H1 (cell line): ENCODE measurements around the gene IL5. TPM values are rescaled to one million over a fixed set of nuclear protein-coding genes. Genes with fewer than 3 reads are reported as not detected.

ENCODE experiments used
- CTCF ChIA-PET: fragments of 300-600 bp; sonication (Branson Sonifier 250); formaldehyde crosslinking; loops from one replicate; lab custom pipeline; 2021; ENCODE audit not compliant: partially characterized antibody; lab: Charles Lee
- POLR2A ChIA-PET: fragments of 300-600 bp; sonication (Branson Sonifier 250); formaldehyde crosslinking; loops from one replicate; lab custom pipeline; 2021; ENCODE audit warnings: inconsistent platforms; ENCODE audit not compliant: partially characterized antibody; lab: Charles Lee
- DNase-seq, 2 experiments: peaks; one replicate each; pipeline versions ENCODE4 v3.0.0 to v3.0.0-alpha.2; 2010 to 2022; ENCODE audit warnings: low spot score in 2 of 2, low read depth in 1 of 2, mixed read lengths in 1 of 2
- FAIRE-seq: peaks from 2 replicates; lab custom pipeline; 2011; peaks lifted over from hg19 to GRCh38; lab: Jason Lieb, UNC
- H2AFZ ChIP-seq: 2 replicates; pipeline ENCODE4 v1.8.1; 2012; ENCODE audit warnings: low read length, inconsistent platforms
- H2AK5ac ChIP-seq: 2 replicates; pipeline ENCODE4 v1.6.1; 2013; ENCODE audit warnings: low read depth, low read length
- H2BK120ac ChIP-seq: replicated peaks from 2 replicates; pipeline ENCODE3; 2013; ENCODE audit warnings: low read depth, low read length, inconsistent platforms
- H2BK12ac ChIP-seq: 2 replicates; pipeline ENCODE4 v1.6.1; 2013; ENCODE audit warnings: low read depth, low read length
- H2BK15ac ChIP-seq: 2 replicates; pipeline ENCODE4 v1.6.1; 2013; ENCODE audit warnings: low read length
- H2BK20ac ChIP-seq: 2 replicates; pipeline ENCODE4 v1.6.1; 2013; ENCODE audit warnings: low read length
- H2BK5ac ChIP-seq: 2 replicates; pipeline ENCODE4 v1.6.1; 2013; ENCODE audit warnings: low read depth, low read length
- H3K14ac ChIP-seq: 2 replicates; pipeline ENCODE4 v1.6.1; 2013; ENCODE audit warnings: inconsistent platforms; ENCODE audit not compliant: insufficient read length
- H3K18ac ChIP-seq: 2 replicates; pipeline ENCODE4 v1.6.1; 2013; ENCODE audit warnings: low read length; ENCODE audit errors: extremely low read depth
- H3K23ac ChIP-seq: 2 replicates; pipeline ENCODE4 v1.6.1; 2013; ENCODE audit warnings: inconsistent platforms; ENCODE audit not compliant: insufficient read length
- H3K23me2 ChIP-seq: 2 replicates; pipeline ENCODE4 v1.6.1; 2013; ENCODE audit warnings: low read depth, low read length
- H3K27ac ChIP-seq: 2 replicates; pipeline ENCODE4 v1.6.1; 2011; ENCODE audit warnings: low read depth, low read length, inconsistent platforms
- H3K27me3 ChIP-seq, 4 experiments: replicated peaks in 1 of 4; 1 replicate in 1 of 4; 2 replicates in 3 of 4; pipeline versions ENCODE4 v1.6.1 to v1.8.1; 2011 to 2013; ENCODE audit warnings: low read length in 3 of 4, mild to moderate bottlenecking in 3 of 4, inconsistent platforms in 2 of 4, mixed read lengths in 2 of 4, moderate library complexity in 1 of 4; ENCODE audit not compliant: control insufficient read depth in 3 of 4, insufficient read depth in 3 of 4; ENCODE audit errors: extremely low read depth in 1 of 4
- H3K36me3 ChIP-seq, 4 experiments: 2 replicates each; pipeline versions ENCODE4 v1.6.1 to v1.8.1; 2011 to 2013; ENCODE audit warnings: mild to moderate bottlenecking in 4 of 4, low read length in 3 of 4, moderate library complexity in 2 of 4, control low read depth in 1 of 4, inconsistent platforms in 1 of 4; ENCODE audit not compliant: insufficient read depth in 4 of 4, control insufficient read depth in 2 of 4
- H3K4ac ChIP-seq: replicated peaks from 2 replicates; pipeline ENCODE3; 2013; ENCODE audit warnings: low read length, low read depth, mixed read lengths, inconsistent platforms; ENCODE audit not compliant: insufficient read length
- H3K4me1 ChIP-seq, 4 experiments: replicated peaks in 1 of 4; 1 replicate in 1 of 4; 2 replicates in 3 of 4; pipeline versions ENCODE4 v1.6.1 to v1.8.1; 2011 to 2013; ENCODE audit warnings: low read length in 3 of 4, inconsistent platforms in 2 of 4, mixed read lengths in 1 of 4; ENCODE audit not compliant: insufficient read depth in 4 of 4, control insufficient read depth in 3 of 4
- H3K4me2 ChIP-seq, 2 experiments: 2 replicates each; pipeline versions ENCODE4 v1.6.1 to v1.8.1; 2011 to 2013; ENCODE audit warnings: low read depth in 2 of 2, low read length in 2 of 2, control low read depth in 1 of 2, inconsistent platforms in 1 of 2, mild to moderate bottlenecking in 1 of 2; ENCODE audit not compliant: insufficient read depth in 1 of 2
- H3K4me3 ChIP-seq, 4 experiments: fragments of 200-600, 300-600 bp in 1 of 4; sonication (generic), shearing (Covaris generic), sonication (Bioruptor Twin) in 1 of 4; 2 replicates each; pipeline versions ENCODE4 v1.5.1 to v1.8.1; 2011 to 2016; ENCODE audit warnings: low read length in 4 of 4, low read depth in 3 of 4, control low read depth in 2 of 4, inconsistent platforms in 2 of 4, mild to moderate bottlenecking in 2 of 4, mixed read lengths in 1 of 4, moderate library complexity in 1 of 4; ENCODE audit not compliant: insufficient read depth in 2 of 4; ENCODE audit errors: extremely low read depth in 1 of 4
- H3K56ac ChIP-seq: replicated peaks from 2 replicates; pipeline ENCODE3; 2013; ENCODE audit warnings: low read depth, mild to moderate bottlenecking, mixed read lengths, low read length, inconsistent platforms; ENCODE audit not compliant: insufficient read length
- H3K79me1 ChIP-seq: 2 replicates; pipeline ENCODE4 v1.6.1; 2013; ENCODE audit warnings: low read depth, low read length, control low read depth
- H3K79me2 ChIP-seq, 2 experiments: 2 replicates each; pipeline versions ENCODE4 v1.6.1 to v1.8.1; 2012 to 2013; ENCODE audit warnings: low read length in 2 of 2, mild to moderate bottlenecking in 2 of 2, inconsistent platforms in 1 of 2; ENCODE audit not compliant: insufficient read depth in 2 of 2, control insufficient read depth in 1 of 2
- H3K9ac ChIP-seq, 4 experiments: replicated peaks in 1 of 4; 1 replicate in 1 of 4; 2 replicates in 3 of 4; pipeline versions ENCODE4 v1.6.1 to v1.8.1; 2011 to 2013; ENCODE audit warnings: low read depth in 3 of 4, low read length in 3 of 4, control low read depth in 2 of 4, mild to moderate bottlenecking in 2 of 4, moderate library complexity in 2 of 4, inconsistent platforms in 1 of 4; ENCODE audit errors: extremely low read depth in 1 of 4
- H3K9me3 ChIP-seq, 2 experiments: 2 replicates each; pipeline versions ENCODE4 v1.6.1 to v1.8.1; 2012 to 2013; ENCODE audit warnings: mild to moderate bottlenecking in 2 of 2, moderate library complexity in 2 of 2, control low read depth in 1 of 2, inconsistent platforms in 1 of 2, low read depth in 1 of 2, low read length in 1 of 2, mixed read lengths in 1 of 2; ENCODE audit not compliant: insufficient read depth in 2 of 2
- H4K20me1 ChIP-seq, 2 experiments: replicated peaks in 1 of 2; 2 replicates each; pipeline versions ENCODE3 to v1.8.1; 2011 to 2013; ENCODE audit warnings: inconsistent platforms in 2 of 2, low read length in 2 of 2, mild to moderate bottlenecking in 1 of 2; ENCODE audit not compliant: insufficient read depth in 2 of 2, control insufficient read depth in 1 of 2
- H4K5ac ChIP-seq: 2 replicates; pipeline ENCODE4 v1.6.1; 2013; ENCODE audit warnings: low read length, low read depth, mixed read lengths, inconsistent platforms; ENCODE audit not compliant: insufficient read length
- H4K8ac ChIP-seq: 2 replicates; pipeline ENCODE4 v1.8.0; 2013; ENCODE audit warnings: mild to moderate bottlenecking, moderate library complexity, low read length, inconsistent platforms; ENCODE audit not compliant: insufficient read depth; ENCODE audit errors: extremely low read depth
- H4K91ac ChIP-seq: replicated peaks from 2 replicates; pipeline ENCODE3; 2013; ENCODE audit warnings: low read length, mixed read lengths, inconsistent platforms; ENCODE audit not compliant: insufficient read length
- CEBPB ChIP-seq: IDR thresholded peaks from 2 replicates; pipeline ENCODE4 v1.6.1; 2012; ENCODE audit warnings: low read depth, low read length
- CHD2 ChIP-seq: IDR thresholded peaks from 2 replicates; pipeline ENCODE4 v1.6.1; 2012; ENCODE audit warnings: low read length, improper control_type of control experiment
- EGR1 ChIP-seq: IDR thresholded peaks from 2 replicates; pipeline ENCODE4 v1.6.1; 2011; ENCODE audit warnings: low read depth, low read length, borderline replicate concordance
- FOSL1 ChIP-seq: IDR thresholded peaks from 2 replicates; pipeline ENCODE4 v1.6.1; 2011; ENCODE audit warnings: mild to moderate bottlenecking, low read depth, low read length, moderate library complexity; ENCODE audit not compliant: insufficient read depth
- PHF8 ChIP-seq: fragments of 200-600 bp; sonication (generic); conservative IDR thresholded peaks from 2 replicates; pipeline ENCODE4 v1.7.1; 2012; ENCODE audit warnings: low read depth, mild to moderate bottlenecking, inconsistent platforms, low read length, moderate library complexity
- POLR2A ChIP-seq, 2 experiments: IDR thresholded peaks; 1 replicate in 1 of 2; 2 replicates in 1 of 2; pipeline ENCODE4 v1.6.1; 2011; ENCODE audit warnings: low read depth in 2 of 2, low read length in 2 of 2, mild to moderate bottlenecking in 2 of 2; ENCODE audit errors: control extremely low read depth in 1 of 2
- POLR2AphosphoS5 ChIP-seq: IDR thresholded peaks from 2 replicates; pipeline ENCODE4 v1.6.1; 2011; ENCODE audit warnings: low read depth, low read length
- RAD21 ChIP-seq, 2 experiments: IDR thresholded peaks in 1 of 2; conservative IDR thresholded peaks in 1 of 2; 2 replicates each; pipeline ENCODE4 v1.6.1; 2011; ENCODE audit warnings: low read depth in 2 of 2, low read length in 2 of 2, improper control_type of control experiment in 1 of 2, inconsistent platforms in 1 of 2, mild to moderate bottlenecking in 1 of 2, moderate library complexity in 1 of 2
- RNF2 ChIP-seq: fragments of 200-900, 300-1000 bp; sonication (generic); IDR thresholded peaks from 2 replicates; pipeline ENCODE4 v1.7.1; 2016; ENCODE audit warnings: borderline replicate concordance, low read depth, mild to moderate bottlenecking, antibody characterized with exemption, low read length; ENCODE audit not compliant: poor library complexity, severe bottlenecking; ENCODE audit errors: missing control alignments
- SIN3A ChIP-seq, 2 experiments: IDR thresholded peaks in 1 of 2; conservative IDR thresholded peaks in 1 of 2; 2 replicates each; pipeline ENCODE4 v1.6.1; 2011 to 2012; ENCODE audit warnings: low read length in 2 of 2, improper control_type of control experiment in 1 of 2, low read depth in 1 of 2, mild to moderate bottlenecking in 1 of 2
- TCF12 ChIP-seq: IDR thresholded peaks from 2 replicates; pipeline ENCODE4 v1.6.1; 2011; ENCODE audit warnings: low read depth, mild to moderate bottlenecking, low read length
- WGBS, 2 experiments: shearing (Covaris generic) in 1 of 2; methylation state at CpG; one replicate each; pipeline versions ENCODE4 v1.1.6 to v1.1.7; 2013 to 2015; ENCODE audit warnings: low lambda C conversion rate in 2 of 2, mixed read lengths in 2 of 2, inconsistent platforms in 1 of 2, low coverage in 1 of 2, missing lambda C conversion rate in 1 of 2; ENCODE audit not compliant: insufficient replicate concordance in 2 of 2, insufficient coverage in 1 of 2, insufficient read length in 1 of 2; ENCODE audit errors: extremely low coverage in 1 of 2, missing lambda C conversion rate in 1 of 2; 5-methylcytosine and 5-hydroxymethylcytosine counted together
- long read RNA-seq, 2 experiments: library from RNA in 1 of 2; library from capped mRNA in 1 of 2; stranded (forward); transcript quantifications; one replicate each; pipeline ENCODE4 v2.0.0, GENCODE V29; 2021; ENCODE audit warnings: inconsistent platforms in 1 of 2
- polyA minus RNA-seq, 3 experiments: library from RNA; depleted of rRNA, polyadenylated mRNA; stranded (reverse); fragments of >200 nt; gene quantifications; 1 replicate in 2 of 3; 2 replicates in 1 of 3; pipeline ENCODE4 v1.2.3, GENCODE V29; 2011
- polyA plus RNA-seq, 7 experiments: library from polyadenylated mRNA; depleted of rRNA in 3 of 7; stranded (reverse) in 5 of 7; unstranded in 2 of 7; fragments of >200 nt in 5 of 7; fragments of 200-250 nt in 2 of 7; gene quantifications; 1 replicate in 5 of 7; 2 replicates in 1 of 7; 4 replicates in 1 of 7; pipeline versions ENCODE4 v1.2.1 to v1.2.3, GENCODE V29; 2011 to 2013; ENCODE audit warnings: missing spikeins in 2 of 7, mixed read lengths in 2 of 7
- total RNA-seq: library from RNA; stranded (reverse); fragmentation: NEBNext Ultra II Directional; extraction: Animal tissue kit (Norgen Biotek cat#: 25700); gene quantifications from 2 replicates; pipeline ENCODE4 v1.2.1, GENCODE V29; 2021

IL5 gene
- total RNA-seq: not detected in 2 replicates
- not detected in 2 replicates for polyA plus RNA-seq (2011; rRNA removed)
- not detected for polyA plus RNA-seq (2011; cell fraction: cytosol; rRNA removed)
- polyA plus RNA-seq (2011; cell fraction: nucleus; rRNA removed): not detected
- not detected in 4 replicates for polyA plus RNA-seq (2012, experiment 1 of 2)
- not detected for polyA plus RNA-seq (2012, experiment 2 of 2)
- polyA plus RNA-seq (2013, experiment 1 of 2): not detected
- not detected for polyA plus RNA-seq (2013, experiment 2 of 2)
- polyA minus RNA-seq (2011; rRNA and poly(A)+ RNA removed): not detected in 2 replicates
- not detected for polyA minus RNA-seq (2011; cell fraction: cytosol; rRNA and poly(A)+ RNA removed)
- polyA minus RNA-seq (2011; cell fraction: nucleus; rRNA and poly(A)+ RNA removed): not detected
- long read RNA-seq, experiment 1: 0 reads
- long read RNA-seq, experiment 2: 0 reads

GRCh38 chr5:132543472-132544201, at the start of gene IL5:
Gene IL5, minus strand, starts transcription at chr5:132543522. Its CDS starts 44 bp downstream, at chr5:132543478.
- no peak within 1 kb of the TSS for H3K14ac ChIP-seq
- CTCF ChIA-PET: interaction anchor here (2.0 to 3.6 kb wide), 2 partner anchors 17 kb away, joined by 8 to 27 read pairs; no protein-coding TSS in a partner anchor
- H3K23ac ChIP-seq: no peak within 1 kb of the TSS
- H3K4ac ChIP-seq: no peak within 1 kb of the TSS
- no peak within 1 kb of the TSS for H2BK15ac ChIP-seq
- no peak within 1 kb of the TSS; a peak in 1 of 7 replicates for H3K9ac ChIP-seq
- no peaks in the 10 kb centered on the region for H3K79me1 ChIP-seq
- H3K36me3 ChIP-seq: no peaks in the 10 kb centered on the region
- DNase-seq: no peak
- no peak within 1 kb of the TSS for H2AFZ ChIP-seq
- H4K91ac ChIP-seq: no peak within 1 kb of the TSS
- FAIRE-seq: no peak
- no peaks in the 10 kb centered on the region for H3K9me3 ChIP-seq
- no peak within 1 kb of the TSS for H2AK5ac ChIP-seq
- no peak within 1 kb of the TSS for H2BK5ac ChIP-seq
- H2BK120ac ChIP-seq: no peak within 1 kb of the TSS
- no peak within 1 kb of the TSS for H4K8ac ChIP-seq
- no peak within 1 kb of the TSS for H3K27ac ChIP-seq
- H3K56ac ChIP-seq: no peak within 1 kb of the TSS
- H3K79me2 ChIP-seq: no peaks in the 10 kb centered on the region
- no peaks in the 10 kb centered on the region for H3K23me2 ChIP-seq
- no peak within 1 kb of the TSS for H4K5ac ChIP-seq
- H3K18ac ChIP-seq: no peak within 1 kb of the TSS
- H3K27me3 ChIP-seq: no peaks in the 10 kb centered on the region
- no peak within 1 kb of the TSS for H2BK12ac ChIP-seq
- WGBS, 2 experiments: 89% methylated on average over 7 of the region's 7 CpGs; no CpG with 5 or more reads in 1 of the 2 experiments
- POLR2A ChIA-PET: no interaction called here
- no peak within 1 kb of the TSS for H3K4me2 ChIP-seq
- H3K4me3 ChIP-seq: no peak within 1 kb of the TSS
- no peaks in the 10 kb centered on the region; a peak in 1 of 7 replicates for H3K4me1 ChIP-seq
- H4K20me1 ChIP-seq: no peaks in the 10 kb centered on the region
- no peak within 1 kb of the TSS for H2BK20ac ChIP-seq
- TF ChIP-seq POLR2AphosphoS5: no peak
- TF ChIP-seq FOSL1: no peak
- TF ChIP-seq RAD21 (IDR thresholded peaks at IDR 0.05 in 1 of 2, conservative IDR thresholded peaks at IDR 0.05 in 1 of 2; ENCODE audit: low read depth in 2 of 2, low read length in 2 of 2): no peak
- no peak for TF ChIP-seq CHD2
- no peak for TF ChIP-seq CEBPB
- no peak for TF ChIP-seq POLR2A (IDR thresholded peaks at IDR 0.05; ENCODE audit: control extremely low read depth in 1 of 2, low read depth in 2 of 2, low read length in 2 of 2)
- no peak for TF ChIP-seq RNF2
- TF ChIP-seq PHF8: no peak
- TF ChIP-seq SIN3A (conservative IDR thresholded peaks at IDR 0.05 in 1 of 2, IDR thresholded peaks at IDR 0.05 in 1 of 2; ENCODE audit: low read depth in 1 of 2, low read length in 2 of 2): no peak
- no peak for TF ChIP-seq EGR1
- no peak for TF ChIP-seq TCF12
